CMK (cell line): ENCODE data around the gene TMEM184C.

Experiments used
- DNase-seq: peaks from one replicate; pipeline ENCODE4 v3.0.0-alpha.2; 2010; ENCODE audit warnings: low read depth

Gene TMEM184C

GRCh38 chr4:147599769-147600168, 17.4 kb upstream of the TMEM184C start:
- no peak for DNase-seq

- DNase-seq: no peak
These were observed 11.7 kb upstream of the TMEM184C start for GRCh38 chr4:147605499-147605898.

GRCh38 chr4:147607471-147607870, 9.7 kb upstream of the TMEM184C start:
- no peak for DNase-seq

GRCh38 chr4:147610686-147611085, 6.5 kb upstream of the TMEM184C start:
- no peak for DNase-seq

- DNase-seq: no peak
These were observed 386 bp upstream of the TMEM184C start for GRCh38 chr4:147616849-147617172.

GRCh38 chr4:147617841-147618691, 869 bp downstream of the TMEM184C start:
- no peak for DNase-seq

- DNase-seq: no peak
These were observed 3.1 kb downstream of the TMEM184C start for GRCh38 chr4:147620315-147620714.

GRCh38 chr4:147625733-147626132, 8.5 kb downstream of the TMEM184C start:
- DNase-seq: no peak

GRCh38 chr4:147626903-147627302, 9.7 kb downstream of the TMEM184C start:
- no peak for DNase-seq

GRCh38 chr4:147628415-147628814, 11.2 kb downstream of the TMEM184C start:
- no peak for DNase-seq

GRCh38 chr4:147629783-147630730, 12.9 kb downstream of the TMEM184C start:
- DNase-seq: no peak

GRCh38 chr4:147633113-147633512, 15.9 kb downstream of the TMEM184C start:
- no peak for DNase-seq

GRCh38 chr4:147633643-147634042, 16.4 kb downstream of the TMEM184C start:
- no peak for DNase-seq

- no peak for DNase-seq
These were observed 18.2 kb downstream of the TMEM184C start for GRCh38 chr4:147635348-147635747.

GRCh38 chr4:147638365-147638764, 21.2 kb downstream of the TMEM184C start:
- DNase-seq: no peak

GRCh38 chr4:147638942-147639341, 21.7 kb downstream of the TMEM184C start:
- DNase-seq: no peak

GRCh38 chr4:147639388-147639787, 22.2 kb downstream of the TMEM184C start:
- DNase-seq: no peak

GRCh38 chr4:147640331-147640730, 23.1 kb downstream of the TMEM184C start:
- DNase-seq: no peak

GRCh38 chr4:147643616-147644015, 26.4 kb downstream of the TMEM184C start:
- no peak for DNase-seq

GRCh38 chr4:147644471-147644870, 27.3 kb downstream of the TMEM184C start:
- no peak for DNase-seq

- DNase-seq: no peak
These were observed 27.9 kb downstream of the TMEM184C start for GRCh38 chr4:147645099-147645498.

GRCh38 chr4:147648656-147649055, 31.5 kb downstream of the TMEM184C start:
- DNase-seq: no peak

GRCh38 chr4:147651563-147651962, 34.4 kb downstream of the TMEM184C start:
- no peak for DNase-seq
